GM19099 (cell line): ENCODE results near the gene SLCO2A1.

Experiments used
- POLR2A ChIP-seq: IDR thresholded peaks from 3 replicates; pipeline ENCODE4 v1.6.1; 2011; ENCODE audit warnings: low read depth; ENCODE audit not compliant: insufficient read length; ENCODE audit errors: extremely low read depth

Gene SLCO2A1

GRCh38 chr3:133970339-133970738 is 59.4 kb downstream of the SLCO2A1 start:
- no peak for TF ChIP-seq POLR2A

DNA sequence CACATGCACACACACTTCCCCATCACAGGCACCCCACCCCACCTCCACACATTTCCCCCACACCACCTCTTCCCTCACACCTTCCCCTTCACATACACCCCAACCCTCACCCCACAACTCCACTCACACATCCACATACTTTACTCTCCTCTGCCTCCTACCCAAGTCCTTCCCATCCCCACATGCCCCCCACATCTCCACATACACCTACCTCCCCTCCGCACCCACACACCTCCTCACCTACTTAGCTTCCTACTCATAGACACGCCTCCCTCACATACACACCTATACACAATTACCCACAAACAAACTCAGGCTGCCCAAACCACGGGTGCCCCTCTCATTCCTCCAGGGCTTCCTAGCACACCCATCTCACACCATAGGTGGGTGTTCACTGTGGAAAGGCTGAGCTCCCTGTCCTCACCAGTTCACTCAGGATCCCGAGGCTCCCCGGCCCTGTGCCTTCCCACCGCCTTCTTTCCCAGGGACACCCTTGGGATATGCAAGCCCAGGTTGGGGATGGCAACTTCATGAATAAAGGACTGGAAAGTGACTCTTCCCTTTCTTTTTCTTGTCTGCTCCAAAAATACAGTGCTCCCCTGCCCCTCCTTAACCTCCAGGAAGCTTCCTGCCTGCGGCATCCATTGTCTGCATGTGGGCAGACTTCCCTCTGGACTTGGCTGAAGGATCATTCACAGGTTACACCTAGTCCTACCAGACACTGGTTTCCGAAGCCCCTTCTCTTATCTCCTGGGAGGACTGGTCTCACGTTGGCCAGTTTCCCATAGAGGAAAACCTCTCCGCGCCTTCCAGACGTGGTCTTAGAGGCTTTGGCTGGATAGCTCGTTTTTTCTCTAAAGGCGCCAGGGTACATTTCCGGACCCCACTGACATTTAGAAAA is 61.5 kb downstream of the SLCO2A1 start:
- TF ChIP-seq POLR2A: no peak

DNA sequence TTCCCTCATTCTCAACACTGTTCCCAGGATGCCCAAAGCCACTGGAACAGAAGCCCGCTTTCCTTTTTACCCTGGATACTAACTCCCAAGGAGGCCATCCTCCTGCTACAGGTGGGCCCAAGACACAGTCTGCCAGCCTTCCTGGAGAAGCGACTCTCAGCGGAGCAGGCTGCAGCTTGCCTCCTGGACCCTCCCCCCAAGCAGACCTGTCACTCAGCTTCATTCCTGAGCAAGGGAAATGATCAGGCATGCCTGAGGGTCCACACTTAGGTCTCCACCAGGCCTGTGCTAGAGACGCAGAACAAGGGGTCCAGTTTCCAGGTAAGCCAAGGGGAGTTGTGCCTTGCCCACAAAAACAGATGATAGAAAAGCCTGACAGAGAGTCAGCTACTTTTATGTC is 62.8 kb downstream of the SLCO2A1 start:
- no peak for TF ChIP-seq POLR2A

DNA sequence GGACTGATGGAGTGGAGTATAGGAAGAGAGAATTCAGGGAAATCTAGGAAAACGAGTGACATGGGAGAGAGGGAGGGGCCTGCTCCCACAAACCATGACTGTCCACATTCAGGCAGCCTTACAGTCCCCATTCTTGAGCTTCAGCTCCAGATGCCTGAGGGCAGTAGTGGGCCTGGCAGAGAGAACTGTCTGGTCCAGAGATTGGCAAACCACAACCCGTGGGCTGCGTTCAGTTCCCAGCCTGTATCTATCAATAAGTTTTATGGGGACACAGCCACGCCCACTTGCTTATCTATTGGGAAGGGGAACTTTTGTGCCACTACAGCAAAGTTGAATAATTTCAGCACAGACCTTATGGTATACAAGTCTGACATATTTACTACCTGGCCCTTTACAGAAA is 63.8 kb downstream of the SLCO2A1 start:
- TF ChIP-seq POLR2A: no peak

DNA sequence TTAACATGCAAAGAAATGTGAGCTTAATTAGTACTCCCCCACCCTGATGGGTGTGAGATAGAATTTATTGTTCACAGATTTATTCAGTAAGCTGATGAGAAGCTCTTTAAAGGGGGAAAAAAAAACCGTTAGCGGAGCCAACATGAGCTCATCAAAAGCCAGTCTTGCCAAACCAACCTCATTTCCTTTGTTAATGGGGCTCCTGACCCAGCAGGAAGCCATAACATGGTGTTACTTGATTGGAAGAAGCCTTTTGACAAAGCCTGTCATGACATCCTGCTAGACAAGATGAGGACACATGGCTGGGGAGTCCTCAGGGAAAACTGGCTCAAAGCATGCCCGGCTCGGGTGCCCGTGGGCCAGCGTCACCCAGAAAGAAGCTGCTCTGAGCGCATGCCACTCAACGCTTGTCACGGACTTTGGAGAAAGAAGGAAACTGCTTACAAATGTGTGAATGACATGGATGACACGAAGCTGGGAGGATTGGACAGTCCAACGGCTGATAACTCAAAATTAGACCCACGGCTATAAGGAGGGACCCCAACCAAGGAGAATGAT is 64.6 kb downstream of the SLCO2A1 start:
- no peak for TF ChIP-seq POLR2A

DNA sequence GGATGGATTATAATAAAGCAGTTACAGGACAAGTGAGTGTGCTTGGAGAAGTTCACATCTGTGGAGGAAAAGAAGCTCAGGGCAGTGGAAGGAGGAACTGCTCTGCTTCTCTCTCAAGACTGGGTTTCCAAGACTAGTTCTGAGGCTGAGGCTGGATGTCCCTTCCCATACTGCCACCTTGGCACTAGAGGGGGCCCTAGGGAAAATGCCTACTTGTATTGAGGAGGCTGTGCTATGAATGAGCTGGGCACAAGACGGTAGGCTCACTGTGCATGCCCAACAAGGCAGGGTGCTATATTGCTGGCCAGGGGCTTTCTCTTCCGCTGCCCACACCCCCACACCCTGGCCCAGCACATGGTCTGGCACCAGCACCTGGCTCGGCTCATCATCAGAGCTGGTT is 65.2 kb downstream of the SLCO2A1 start:
- no peak for TF ChIP-seq POLR2A

- no peak for TF ChIP-seq POLR2A
These were observed 65.9 kb downstream of the SLCO2A1 start for GRCh38 chr3:133963657-133964396.

GRCh38 chr3:133962849-133963248 is 66.9 kb downstream of the SLCO2A1 start:
- no peak for TF ChIP-seq POLR2A

- no peak for TF ChIP-seq POLR2A
These were observed 71.5 kb downstream of the SLCO2A1 start for GRCh38 chr3:133958071-133958805.

DNA sequence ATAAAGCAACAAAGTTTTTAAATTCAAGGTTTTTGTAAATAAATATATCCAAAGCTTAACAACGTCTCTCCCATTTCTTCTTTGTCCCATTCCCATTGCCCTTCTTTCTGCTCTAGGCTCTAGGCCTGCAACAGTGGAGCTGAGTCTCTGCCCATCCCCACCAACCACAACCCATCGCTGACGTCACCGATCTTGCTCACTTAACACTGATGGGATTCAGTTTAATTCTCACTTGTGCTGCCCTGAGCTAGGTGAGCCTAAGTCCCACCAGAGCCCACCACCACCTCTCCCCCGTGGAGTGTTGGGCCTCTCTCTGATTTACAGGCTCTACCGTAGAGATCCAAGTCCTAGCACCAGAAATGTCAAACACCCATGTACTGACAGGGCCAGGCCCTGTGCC is 72.7 kb downstream of the SLCO2A1 start:
- TF ChIP-seq POLR2A: no peak

GRCh38 chr3:133956353-133956752 is 73.4 kb downstream of the SLCO2A1 start:
- no peak for TF ChIP-seq POLR2A

DNA sequence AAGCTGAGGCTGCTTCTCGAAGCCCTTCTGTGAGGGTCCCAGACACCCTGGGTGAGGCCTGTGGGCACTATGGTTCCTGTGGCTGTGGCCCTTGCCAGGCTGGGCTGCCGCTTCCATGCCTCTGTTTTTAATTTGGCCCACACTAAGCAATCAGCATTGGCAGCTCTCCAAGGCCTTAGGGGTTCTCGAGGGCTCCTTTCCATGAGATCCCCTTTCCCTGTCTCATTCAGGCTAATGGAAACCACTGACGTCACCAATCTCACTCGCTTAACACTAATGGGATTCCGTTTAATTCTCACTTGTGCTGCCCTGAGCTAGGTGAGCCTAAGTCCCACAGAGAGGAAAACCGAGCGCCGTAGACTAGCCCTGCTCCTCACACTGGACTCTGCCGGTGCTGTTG is 73.8 kb downstream of the SLCO2A1 start:
- TF ChIP-seq POLR2A: no peak

GRCh38 chr3:133954717-133955360 is 74.9 kb downstream of the SLCO2A1 start:
- TF ChIP-seq POLR2A: no peak

DNA sequence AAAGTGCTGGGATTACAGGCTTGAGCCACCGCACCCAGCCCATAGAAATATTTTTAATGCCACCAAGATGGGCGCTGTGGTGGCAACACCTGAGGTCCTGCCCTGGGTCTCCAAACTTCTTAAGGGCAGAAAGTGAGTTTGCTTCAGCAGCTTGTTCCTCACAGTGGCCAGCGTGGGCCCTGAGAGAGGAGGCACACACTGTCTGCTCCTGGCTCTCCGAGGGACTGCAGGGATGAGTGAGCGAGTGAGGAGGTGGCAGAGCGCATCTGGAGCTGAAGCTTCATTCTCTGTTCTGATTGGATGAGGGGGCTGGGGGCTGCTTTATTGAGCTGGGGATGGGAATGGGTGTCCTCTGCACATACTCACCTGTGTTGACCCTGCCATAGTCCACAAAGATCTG is 76.4 kb downstream of the SLCO2A1 start:
- no peak for TF ChIP-seq POLR2A

DNA sequence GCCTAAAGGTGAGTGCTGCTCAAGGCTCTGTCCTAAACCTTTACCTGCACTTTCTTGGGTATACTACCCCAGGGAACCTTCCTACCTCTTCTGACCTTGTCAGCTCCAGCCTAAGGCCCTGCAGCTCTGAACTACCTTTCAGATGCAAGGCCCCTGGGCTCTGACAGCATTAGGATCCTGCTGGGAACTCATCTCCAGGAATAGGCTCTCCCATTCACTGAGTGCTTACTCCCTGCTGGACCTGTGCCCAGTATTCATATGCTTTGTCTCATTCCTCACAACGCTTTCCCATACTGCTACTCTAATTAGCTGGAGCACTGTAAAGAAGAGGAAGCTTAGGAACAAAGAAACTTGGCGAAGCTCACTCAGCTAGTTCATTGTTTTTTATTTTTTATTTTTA is 80.3 kb downstream of the SLCO2A1 start:
- no peak for TF ChIP-seq POLR2A
